UCSD-AML1 (cell line): ENCODE measurements around the gene SLC7A10.
"Not testable (repeated sequence)": the region's sequence is repeated elsewhere in the genome, so short reads cannot be mapped to it uniquely, and the experiment has no call there.

ENCODE experiments used
- DNase-seq: peaks from one replicate; lab custom pipeline; 2025; ENCODE audit not compliant: unreplicated experiment; lab: John Stamatoyannopoulos, UW

The SLC7A10 gene

DNA sequence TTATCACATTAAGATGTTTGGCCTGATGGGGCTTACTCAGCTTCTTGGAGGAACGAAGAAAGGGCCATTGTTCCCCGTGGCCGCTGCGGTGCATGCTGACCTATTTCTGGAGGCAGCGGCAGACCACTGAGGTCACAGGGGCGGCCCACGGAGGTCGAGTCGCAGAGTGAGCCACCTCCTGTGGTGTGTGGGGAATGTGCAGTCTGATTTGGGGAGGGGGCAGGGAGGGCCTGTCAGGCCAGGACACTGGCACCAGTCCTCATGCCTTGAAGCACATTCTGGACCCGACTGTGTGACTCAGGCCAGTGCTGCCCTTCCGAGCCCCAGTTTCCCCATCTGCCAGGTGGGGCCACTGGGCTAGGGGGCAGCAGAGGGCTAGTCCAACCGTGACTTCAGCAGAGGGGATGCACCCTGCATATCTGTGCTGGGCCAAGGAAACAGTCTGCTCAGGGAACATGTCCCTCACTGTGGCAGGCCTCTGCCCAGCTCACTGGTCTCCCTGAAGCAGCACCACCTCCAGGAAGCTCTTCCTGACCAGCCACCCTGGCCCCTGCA, 6.3 kb downstream of the SLC7A10 start:
- no peak for DNase-seq

DNA sequence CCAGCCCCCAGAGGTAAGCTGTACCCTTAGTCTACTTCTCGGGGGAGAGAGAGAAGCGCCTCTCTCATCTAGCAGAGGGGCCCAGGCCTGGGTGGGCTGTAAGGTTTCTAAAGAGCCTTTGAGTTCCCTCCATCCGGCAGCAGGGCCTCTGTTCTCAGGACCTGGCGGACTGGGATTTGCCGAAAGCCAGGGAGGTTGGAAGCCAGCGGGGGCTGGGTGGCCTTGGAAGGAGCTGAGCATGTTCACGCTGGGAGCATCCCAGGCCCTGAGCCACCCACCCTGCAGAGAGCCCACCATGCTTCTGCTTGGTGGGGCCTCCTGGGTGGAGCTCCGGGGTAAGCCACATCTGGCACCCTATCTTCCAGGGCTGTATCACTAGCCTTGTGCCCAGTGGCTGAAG, 7.8 kb downstream of the SLC7A10 start:
- DNase-seq, result no peak

DNA sequence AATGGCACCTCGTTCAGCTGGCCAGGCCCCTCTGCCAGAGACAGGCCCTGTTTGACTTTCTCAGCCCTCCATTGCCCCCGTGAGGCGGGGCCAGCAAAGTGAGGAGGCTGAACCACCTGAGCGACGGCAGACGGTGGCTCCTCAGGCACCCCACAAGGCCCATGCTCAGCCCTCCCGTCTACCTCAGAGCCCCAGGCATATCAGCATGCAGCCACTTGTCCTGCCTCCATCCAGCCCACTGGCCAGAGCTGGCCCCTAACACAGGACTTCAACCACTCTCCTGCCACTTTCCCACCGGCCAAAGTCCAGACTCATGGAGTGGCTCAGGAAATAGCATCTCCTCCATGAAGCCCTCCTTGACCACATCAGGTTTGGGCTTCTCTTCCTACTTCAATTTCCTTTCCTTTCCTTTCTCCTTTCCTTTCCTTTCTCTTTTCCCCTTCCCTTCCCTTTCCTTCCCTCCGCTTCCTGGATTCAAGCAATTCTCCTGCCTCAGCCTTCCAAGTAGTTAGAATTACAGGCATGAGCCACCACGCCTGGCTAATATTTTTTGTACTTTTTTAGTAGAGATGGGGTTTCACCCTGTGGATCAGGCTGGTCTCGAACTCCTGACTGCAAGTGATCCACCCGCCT, 9.3 kb downstream of the SLC7A10 start:
- no peak for DNase-seq

DNA sequence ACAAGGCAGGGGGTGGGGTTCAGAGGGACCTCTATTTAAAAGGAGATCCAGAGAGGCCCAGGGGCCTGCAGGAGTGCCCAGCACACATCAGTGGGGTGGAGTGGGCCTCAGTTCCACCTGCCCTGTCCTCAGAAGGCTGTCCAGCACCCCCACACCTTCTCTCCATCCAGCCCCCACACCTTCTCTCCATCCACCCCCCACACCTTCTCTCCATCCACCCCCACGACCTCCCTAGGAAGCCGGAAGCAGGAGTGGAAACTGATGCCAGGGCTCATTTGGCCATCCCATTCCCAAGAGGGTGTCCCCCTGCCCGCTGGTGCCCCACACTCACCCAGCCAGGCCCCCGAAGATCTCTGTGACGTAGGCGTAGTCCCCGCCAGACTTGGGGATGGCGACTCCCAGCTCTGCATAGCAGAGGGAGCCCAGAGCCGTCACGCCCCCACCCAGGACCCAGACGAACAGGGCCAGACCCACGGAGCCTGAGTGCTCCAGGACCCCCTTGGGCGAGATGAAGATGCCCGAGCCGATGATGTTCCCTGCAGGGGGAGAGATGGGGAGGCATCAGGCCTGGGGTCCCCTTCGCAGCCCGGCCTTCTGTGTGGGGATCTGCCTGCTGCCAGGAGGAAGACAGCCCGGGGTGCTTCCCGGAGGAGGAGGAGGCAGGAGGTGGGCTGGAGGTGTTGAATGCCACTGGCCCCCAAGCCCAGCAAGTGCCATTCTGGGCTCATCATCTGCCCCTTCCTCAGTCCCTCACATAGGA, 10.0 kb downstream of the SLC7A10 start:
- DNase-seq, result no peak

DNA sequence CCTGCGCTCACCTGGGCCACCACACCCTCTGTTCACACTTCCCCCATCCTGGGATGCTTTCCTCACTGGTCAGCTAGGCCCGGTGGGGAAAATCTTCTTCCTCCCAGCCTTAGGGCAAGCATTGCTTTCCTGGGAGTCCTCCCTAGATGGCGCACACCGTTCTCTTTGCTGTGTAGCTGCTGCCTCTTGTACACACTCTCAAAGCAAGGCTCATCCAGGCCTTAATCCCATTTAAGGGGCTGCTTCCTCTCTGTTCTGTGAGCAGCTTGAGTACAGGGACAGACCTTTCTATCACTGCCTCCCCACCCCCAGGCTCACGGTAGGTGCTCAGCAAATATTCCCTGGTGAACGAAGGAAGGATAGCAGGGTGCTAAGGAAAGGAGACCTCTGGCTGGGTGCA, 11.1 kb downstream of the SLC7A10 start:
- peak; percentile 46 for DNase-seq

DNA sequence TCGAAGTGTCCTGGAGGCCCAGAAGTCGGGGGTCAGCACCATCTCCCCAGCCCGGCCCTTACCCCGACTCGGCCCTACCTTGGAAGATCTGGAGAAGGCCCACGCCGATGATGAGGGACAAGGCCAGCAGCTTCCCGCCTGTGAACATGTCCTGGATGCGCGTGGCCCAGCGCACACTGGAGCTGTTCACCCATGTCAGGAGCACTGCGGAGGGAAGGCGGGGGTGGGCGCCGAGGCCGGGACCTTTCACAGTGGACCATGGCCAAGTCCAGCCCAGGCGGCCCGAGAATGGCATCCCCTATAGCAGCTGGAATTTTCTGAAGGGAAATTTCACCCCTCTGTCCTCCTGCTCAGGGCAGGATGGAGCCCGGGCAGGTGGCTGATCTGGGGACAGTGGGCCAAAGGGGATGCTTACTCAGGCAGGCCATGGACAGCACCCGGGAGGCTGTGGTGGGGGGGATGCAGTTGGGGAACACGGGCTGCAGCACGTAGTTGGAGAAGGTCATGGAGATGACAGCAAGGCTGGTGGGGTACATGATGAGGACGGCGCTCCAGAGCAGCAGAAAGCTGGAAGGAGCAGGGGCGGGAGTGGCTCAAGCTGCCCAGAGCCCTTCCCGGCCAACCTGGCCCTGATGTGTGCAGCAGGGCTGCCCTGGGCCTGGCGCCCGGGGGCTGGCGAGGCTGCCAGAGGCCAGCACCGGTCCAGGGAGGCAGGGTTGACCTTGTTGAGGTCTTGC, 13.0 kb downstream of the SLC7A10 start:
- no peak for DNase-seq

DNA sequence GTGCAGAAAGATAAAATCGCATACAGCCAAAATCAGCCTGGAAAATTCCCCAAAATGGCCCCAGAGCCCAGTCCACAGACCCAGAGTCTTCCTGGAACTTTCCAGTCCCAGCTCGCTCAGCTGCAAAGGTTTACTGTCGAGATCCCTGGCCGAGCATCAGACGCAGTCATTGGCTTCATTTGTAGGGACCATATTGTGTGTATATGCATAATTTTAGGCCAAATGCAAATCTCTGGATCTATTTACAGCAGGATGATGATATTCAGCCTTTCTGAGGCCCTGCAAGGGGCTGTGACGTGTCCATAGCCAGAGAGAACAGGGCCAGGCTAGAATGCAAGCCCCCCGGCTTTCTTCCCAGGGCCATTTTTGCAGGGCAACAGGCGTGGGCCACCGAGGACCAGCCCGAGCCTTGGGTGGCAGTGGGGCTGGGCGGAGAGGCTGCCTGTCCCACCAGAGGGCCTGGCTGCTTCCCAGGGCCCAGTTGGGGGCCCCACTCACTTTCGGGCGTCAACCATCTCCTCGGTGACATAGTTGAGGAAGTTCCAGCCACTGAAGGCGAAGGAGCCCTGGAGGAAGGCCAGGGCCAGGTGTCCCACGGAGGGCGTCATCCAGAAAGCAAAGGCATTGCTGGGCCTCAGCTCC, 13.7 kb downstream of the SLC7A10 start:
- no peak for DNase-seq

DNA sequence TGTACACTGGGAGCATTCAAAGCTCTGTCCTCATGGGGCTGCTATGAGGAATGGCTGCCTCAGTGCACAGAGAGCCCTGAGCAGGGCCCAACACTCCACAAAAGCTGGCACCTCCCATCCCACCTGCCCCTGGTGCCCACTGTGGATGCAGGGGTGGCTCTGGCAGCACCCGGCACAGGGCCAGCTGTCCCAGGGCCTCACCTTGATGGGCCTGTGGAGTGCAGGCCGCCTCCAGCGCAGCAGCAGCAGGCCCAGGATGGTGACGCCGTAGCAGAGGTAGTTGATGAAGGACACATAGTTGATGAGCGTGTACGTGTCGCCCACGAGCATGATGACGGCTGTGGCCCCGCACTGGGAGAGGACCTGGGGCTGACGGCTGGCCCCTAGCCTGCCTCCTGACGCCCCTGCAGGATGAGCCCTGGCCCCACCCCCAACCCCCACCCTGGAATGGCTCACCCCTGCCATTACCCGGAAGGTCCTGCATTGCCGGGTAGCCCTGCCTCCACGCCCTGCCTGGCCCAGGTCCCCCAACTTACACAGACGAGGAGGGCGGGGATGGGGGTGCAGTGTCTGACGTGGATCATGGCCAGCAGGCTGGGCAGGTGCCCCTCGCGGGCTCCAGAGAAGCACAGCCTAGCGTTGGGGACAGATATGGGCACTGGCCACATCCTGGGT, 15.2 kb downstream of the SLC7A10 start:
- DNase-seq, result no peak

DNA sequence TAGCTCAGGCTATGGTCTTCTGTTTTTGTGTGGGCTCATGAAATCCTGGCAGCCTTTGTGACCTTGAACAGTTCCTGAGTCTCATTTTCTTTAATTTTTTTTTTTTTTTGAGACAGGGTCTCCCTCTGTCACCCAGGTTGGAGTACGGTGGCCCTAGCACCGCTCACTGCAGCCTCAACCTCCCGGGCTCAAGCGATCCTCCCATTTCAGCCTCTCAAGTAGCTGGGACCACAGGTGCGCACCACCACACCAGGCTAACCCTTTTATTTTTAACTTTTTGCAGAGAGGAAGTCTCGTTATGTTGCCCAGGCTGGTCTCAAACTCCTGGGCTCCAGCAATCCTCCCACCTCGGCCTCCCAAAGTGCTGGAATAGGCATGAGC, 15.8 kb downstream of the SLC7A10 start:
- not testable (repeated sequence) for DNase-seq

DNA sequence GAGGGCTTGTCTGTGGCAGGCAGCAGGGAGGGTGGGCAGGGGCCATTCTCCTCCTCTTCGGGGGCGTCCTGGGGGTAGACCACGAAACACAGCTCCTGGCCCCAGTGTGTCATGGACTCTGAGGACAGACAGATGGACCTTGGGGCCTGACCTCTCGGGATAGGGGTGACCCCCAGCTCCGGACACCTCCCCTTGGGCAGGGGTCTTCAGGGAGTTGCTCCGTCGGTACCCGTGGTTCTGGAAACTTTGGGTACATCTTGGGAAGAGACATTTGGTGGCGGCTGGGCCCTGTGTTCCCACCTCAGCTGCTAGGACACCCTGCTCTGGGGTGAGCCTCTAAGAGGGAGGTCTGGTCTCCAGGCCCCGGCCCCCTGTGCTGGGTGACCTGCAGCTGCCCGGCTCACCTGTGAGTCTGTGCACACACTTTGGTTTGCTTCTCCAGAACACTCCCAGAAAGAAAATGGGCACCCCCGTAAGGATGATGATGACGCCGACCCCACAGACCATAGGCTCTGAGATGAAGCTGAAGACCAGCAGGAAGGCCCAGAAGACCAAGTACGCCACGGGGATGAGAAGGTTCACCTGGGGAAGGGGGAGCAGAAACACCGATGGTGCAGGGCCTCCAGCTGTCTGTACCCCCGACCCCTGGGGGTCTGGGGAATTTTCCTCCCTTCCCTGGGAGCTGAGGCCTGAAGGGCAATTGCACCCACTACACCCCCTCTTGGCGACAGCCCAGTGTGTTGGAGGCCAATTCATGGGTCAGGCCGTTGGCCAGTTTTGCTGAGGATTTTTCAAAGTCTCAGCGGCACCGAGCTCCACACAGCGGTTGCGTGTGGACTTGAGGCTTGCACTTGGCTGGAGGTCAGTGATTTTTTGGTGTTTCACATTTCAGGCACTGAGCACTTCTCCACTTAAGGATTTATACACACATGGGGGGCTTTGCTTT, 16.5 kb downstream of the SLC7A10 start:
- no peak for DNase-seq

DNA sequence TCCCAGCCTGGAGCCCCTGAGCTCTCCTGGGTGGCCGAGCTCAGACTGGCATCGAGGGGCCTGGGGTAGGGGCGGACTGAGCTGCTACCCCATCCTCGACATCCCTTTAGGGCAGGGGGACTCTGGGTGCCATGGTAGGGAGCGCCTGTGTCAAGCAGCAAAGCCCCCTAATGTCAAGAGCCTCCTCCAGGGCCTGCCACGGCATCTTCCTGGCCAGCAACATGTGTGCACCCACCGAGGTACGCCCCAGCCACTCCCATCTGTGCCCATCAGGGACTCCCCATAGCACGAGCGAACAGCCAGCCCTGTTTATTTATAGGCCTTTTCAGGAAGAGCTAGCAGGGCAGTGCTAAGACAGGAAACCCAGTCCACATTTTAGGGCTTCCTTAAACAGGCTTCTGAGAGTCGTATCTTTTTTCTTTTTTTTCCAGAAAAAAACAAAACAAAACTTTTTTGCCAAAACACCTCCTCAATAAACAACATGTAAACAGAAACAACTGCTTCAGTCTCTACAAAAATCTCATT, 17.2 kb downstream of the SLC7A10 start:
- peak; percentile 64 for DNase-seq

DNA sequence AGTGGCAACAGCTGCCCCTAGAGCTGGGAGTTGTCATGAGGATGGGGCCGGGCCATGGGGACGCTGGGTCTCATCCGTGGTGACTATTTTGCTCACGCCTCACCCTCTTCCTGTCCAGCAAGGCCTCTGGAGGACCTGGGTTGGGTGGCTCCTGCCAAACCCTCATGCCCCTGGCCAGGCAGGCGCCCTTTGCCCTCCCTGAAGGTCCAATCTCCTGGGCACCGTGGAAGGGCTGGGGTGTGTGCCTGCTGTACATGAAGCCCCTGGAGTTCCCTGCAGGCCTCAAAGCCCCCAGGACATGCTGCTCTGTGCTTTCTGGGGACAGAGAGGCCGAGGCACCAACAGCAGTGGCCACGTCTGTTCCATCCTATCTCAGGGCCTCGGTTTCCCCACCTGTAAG, 17.7 kb downstream of the SLC7A10 start:
- no peak for DNase-seq

DNA sequence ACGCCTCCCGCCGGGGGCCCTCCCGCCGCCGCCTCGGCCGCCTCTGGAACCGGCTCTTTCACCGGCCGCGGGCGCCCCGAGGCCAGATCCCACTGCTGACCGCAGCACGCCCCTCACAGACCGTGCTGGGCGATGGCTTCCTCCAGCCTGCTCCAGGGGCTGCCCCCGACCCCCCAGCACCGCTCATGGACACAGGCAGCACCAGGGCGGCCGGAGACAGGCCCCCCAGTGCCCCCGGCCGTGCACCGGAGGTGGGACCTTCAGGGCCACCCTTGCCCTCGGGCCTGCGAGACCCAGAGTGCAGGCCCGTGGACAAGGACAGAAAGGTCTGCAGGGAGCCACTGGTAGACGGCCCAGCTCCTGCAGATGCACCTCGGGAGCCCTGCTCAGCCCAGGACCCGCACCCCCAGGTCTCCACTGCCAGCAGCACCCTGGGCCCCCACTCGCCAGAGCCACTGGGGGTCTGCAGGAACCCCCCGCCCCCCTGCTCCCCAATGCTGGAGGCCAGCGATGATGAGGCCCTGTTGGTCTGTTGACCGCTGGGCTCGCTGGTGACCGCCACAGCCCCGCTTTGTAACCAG, 18.5 kb downstream of the SLC7A10 start:
- no peak for DNase-seq

DNA sequence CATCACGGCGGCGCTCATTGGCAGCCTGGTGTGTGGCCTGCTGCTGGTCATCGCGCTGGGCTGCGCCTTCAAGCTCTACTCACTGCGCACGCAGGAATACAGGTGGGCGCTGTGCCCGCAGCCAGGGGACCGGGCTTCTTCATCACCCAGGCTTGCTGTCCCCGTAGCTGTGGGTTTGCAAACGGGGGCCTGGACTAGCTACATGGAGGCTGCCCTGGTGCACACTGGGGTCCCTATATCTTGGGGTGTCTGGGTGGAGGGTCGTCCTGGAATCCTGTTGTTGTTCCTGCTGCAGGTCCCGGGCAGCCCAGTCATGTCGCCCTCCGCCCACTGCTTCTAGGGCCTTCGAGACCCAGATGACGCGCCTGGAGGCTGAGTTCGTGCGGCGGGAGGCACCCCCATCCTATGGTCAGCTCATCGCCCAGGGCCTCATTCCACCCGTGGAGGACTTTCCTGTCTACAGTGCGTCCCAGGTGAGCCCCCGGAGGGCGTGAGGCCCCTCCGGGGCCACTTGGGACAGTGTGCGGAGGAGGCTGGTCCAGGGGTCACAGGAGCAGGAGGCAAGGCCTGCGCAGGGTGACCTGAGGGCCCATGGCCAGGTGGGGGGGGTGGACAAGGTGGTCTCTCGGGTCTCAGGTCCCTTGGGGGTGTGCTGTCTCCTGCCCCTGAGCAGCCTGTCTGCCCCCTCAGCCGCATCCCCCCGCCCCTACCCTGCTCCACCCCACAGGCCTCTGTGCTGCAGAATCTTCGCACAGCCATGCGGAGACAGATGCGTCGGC, 19.2 kb downstream of the SLC7A10 start:
- no peak for DNase-seq

DNA sequence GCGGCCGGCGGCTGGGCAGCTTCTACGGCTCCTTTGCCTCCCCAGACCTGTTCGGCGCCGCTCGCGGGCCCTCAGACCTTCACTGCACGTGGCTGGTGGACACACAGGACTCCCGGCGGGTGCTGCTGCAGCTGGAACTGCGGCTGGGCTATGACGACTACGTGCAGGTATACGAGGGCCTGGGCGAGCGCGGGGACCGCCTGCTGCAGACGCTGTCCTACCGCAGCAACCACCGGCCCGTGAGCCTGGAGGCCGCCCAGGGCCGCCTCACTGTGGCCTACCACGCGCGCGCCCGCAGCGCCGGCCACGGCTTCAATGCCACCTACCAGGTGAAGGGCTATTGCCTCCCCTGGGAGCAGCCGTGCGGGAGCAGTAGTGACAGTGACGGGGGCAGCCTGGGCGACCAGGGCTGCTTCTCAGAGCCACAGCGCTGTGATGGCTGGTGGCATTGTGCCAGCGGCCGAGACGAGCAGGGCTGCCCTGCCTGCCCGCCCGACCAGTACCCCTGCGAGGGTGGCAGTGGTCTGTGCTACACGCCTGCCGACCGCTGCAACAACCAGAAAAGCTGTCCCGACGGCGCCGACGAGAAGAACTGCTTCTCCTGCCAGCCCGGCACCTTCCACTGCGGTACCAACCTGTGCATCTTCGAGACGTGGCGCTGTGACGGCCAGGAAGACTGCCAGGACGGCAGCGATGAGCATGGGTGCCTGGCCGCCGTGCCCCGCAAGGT, 20.0 kb downstream of the SLC7A10 start:
- DNase-seq, result no peak

DNA sequence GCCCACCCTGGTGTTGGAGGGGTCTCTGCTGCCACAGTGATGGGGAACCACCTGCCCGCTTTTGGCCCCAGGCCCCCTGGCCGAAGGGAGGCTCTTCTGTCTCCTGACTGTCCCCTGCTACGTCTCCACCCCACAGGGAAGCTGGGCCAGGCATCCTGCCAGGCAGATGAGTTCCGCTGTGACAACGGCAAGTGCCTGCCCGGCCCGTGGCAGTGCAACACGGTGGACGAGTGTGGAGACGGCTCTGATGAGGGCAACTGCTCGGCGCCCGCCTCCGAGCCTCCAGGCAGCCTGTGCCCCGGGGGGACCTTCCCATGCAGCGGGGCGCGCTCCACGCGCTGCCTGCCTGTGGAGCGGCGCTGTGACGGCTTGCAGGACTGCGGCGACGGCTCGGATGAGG, 20.5 kb downstream of the SLC7A10 start:
- DNase-seq, result no peak

DNA sequence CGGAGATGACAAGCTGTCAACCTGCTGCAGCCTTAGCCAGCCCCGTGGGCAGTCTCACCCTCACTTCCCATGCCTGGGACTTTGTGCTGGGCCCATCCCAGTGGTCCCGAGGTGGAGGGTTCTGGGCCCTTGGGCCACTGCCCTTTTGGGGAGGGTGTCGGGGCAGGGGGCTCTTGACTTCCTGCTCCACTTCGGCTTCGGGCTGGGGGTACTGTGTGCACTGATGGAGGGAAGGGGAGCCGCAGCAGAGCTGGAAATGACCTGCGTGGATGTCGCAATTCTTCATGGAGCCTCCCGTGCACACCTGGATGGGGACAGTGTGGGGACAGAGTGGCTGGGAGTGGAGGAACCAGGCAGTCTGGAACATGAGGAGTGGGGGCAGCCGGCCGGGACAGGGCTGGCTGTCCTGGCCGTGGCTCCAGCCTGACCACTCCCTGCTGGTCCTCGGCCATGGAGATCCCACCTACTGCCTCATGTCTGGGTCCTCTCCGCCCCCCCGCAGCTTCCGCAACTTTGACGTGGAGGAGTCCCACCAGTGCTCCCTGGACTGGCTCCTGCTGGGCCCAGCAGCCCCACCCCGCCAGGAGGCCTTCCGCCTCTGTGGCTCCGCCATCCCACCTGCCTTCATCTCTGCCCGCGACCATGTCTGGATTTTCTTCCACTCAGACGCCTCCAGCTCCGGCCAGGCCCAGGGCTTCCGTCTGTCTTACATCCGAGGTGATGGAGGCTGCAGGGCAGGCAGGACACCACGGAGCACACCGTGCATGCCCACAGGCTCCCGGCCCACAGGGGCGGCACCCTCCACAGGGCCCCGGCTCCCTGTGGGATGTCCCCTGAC, 21.3 kb downstream of the SLC7A10 start:
- DNase-seq, result no peak
